ENCODE measurements around the gene ADGRA3. TPM values are rescaled to one million over a fixed set of nuclear protein-coding genes. Genes with fewer than 3 reads are reported as not detected.

The ADGRA3 gene
- total RNA-seq, 4 donors from 2014 or later, result 99.1 to 117 (median 109) TPM

- no peaks in the 10 kb centered on the region for H3K36me3 ChIP-seq
- no peaks in the 10 kb centered on the region for H3K9me3 ChIP-seq
- WGBS, 2 donors, result 71 to 81% methylated on average over 1 of the region's 1 CpG
- H3K4me3 ChIP-seq (replicated peaks in 1 of 3), result no peak overlapping the region
- no peaks in the 10 kb centered on the region for H3K27me3 ChIP-seq
- no peak overlapping the region for H3K27ac ChIP-seq
- H3K4me1 ChIP-seq, result peaks cover 22 to 27% of the 10 kb centered on the region in 2 donors
- intact Hi-C loops (cut with DNase I), result no loop called here
- TF ChIP-seq POLR2A (IDR thresholded peaks at IDR 0.05), result no peak
- no peak for TF ChIP-seq CTCF (IDR thresholded peaks at IDR 0.05)
- no peak for DNase-seq
Observed at GRCh38 chr4:22483551-22483981, 32.3 kb downstream of the ADGRA3 start.

- intact Hi-C loops (cut with DNase I), result no loop called here
- no peaks in the 10 kb centered on the region for H3K36me3 ChIP-seq
- whole genome bisulfite sequencing, 2 donors, result 79 to 83% methylated on average over 3 of the region's 3 CpGs
- H3K27me3 ChIP-seq, result no peaks in the 10 kb centered on the region
- TF ChIP-seq POLR2A (IDR thresholded peaks at IDR 0.05) (no peak), CTCF (IDR thresholded peaks at IDR 0.05) (no peak)
- DNase-seq, result no peak
- H3K9me3 ChIP-seq, result no peaks in the 10 kb centered on the region
- no peak overlapping the region for H3K27ac ChIP-seq
- no peak overlapping the region for H3K4me3 ChIP-seq (replicated peaks in 1 of 3)
- H3K4me1 ChIP-seq, result peaks cover 11 to 16% of the 10 kb centered on the region in 2 donors
Observed at GRCh38 chr4:22482250-22483127, 33.4 kb downstream of the ADGRA3 start.

GRCh38 chr4:22480675-22481327 lies 35.1 kb downstream of the ADGRA3 start:
- TF ChIP-seq POLR2A (IDR thresholded peaks at IDR 0.05) (no peak), CTCF (IDR thresholded peaks at IDR 0.05) (no peak)
- no peak overlapping the region for H3K27ac ChIP-seq
- no peaks in the 10 kb centered on the region for H3K9me3 ChIP-seq
- H3K4me1 ChIP-seq, result peaks cover 5 to 7% of the 10 kb centered on the region in 2 donors
- no peak for DNase-seq
- 80 to 91% methylated on average over 2 of the region's 2 CpGs for WGBS, 2 donors
- no peaks in the 10 kb centered on the region for H3K27me3 ChIP-seq
- no peaks in the 10 kb centered on the region for H3K36me3 ChIP-seq
- no peak overlapping the region for H3K4me3 ChIP-seq (replicated peaks in 1 of 3)
- intact Hi-C loops (cut with DNase I), result no loop called here

GRCh38 chr4:22478426-22478825 lies 37.4 kb downstream of the ADGRA3 start:
- Histone ChIP-seq H3K27me3 (no peaks in the 10 kb centered on the region), H3K27ac (no peak overlapping the region), H3K4me3 (replicated peaks in 1 of 3) (no peak overlapping the region), H3K9me3 (no peaks in the 10 kb centered on the region), H3K4me1 (peaks cover 0 to 7% of the 10 kb centered on the region in 2 donors), H3K36me3 (no peaks in the 10 kb centered on the region)
- DNase-seq, result no peak
- intact Hi-C loops (cut with DNase I), result no loop called here
- 46% methylated on average over 2 of the region's 2 CpGs for WGBS, 2 donors
- no peak for TF ChIP-seq CTCF (IDR thresholded peaks at IDR 0.05)
- no peak for TF ChIP-seq POLR2A (IDR thresholded peaks at IDR 0.05)

- DNase-seq, result no peak
- WGBS, 2 donors, result 89% methylated on average over 6 of the region's 6 CpGs
- H3K9me3 ChIP-seq, result no peaks in the 10 kb centered on the region
- no peak overlapping the region for H3K27ac ChIP-seq
- no peaks in the 10 kb centered on the region for H3K27me3 ChIP-seq
- no peak for TF ChIP-seq POLR2A (IDR thresholded peaks at IDR 0.05)
- no peak for TF ChIP-seq CTCF (IDR thresholded peaks at IDR 0.05)
- H3K36me3 ChIP-seq, result no peaks in the 10 kb centered on the region
- intact Hi-C loops (cut with DNase I), result no loop called here
- no peak overlapping the region for H3K4me3 ChIP-seq (replicated peaks in 1 of 3)
- peaks cover 0 to 7% of the 10 kb centered on the region in 2 donors for H3K4me1 ChIP-seq
Observed at GRCh38 chr4:22477813-22478182, 38.1 kb downstream of the ADGRA3 start.

Measured in thyroid gland (tissue), 4 donors.